22Rv1 (cell line): ENCODE data around the gene CCDC149.

Experiments
- CTCF ChIP-seq: fragments of 450-650 bp; IDR thresholded peaks from 2 replicates; pipeline ENCODE4 v1.5.1; 2017; ENCODE audit warnings: mild to moderate bottlenecking
- ZFX ChIP-seq: fragments of 450-650 bp; IDR thresholded peaks from 2 replicates; pipeline ENCODE4 v1.6.1; 2017; ENCODE audit warnings: antibody characterized with exemption, borderline replicate concordance

- TF ChIP-seq CTCF (no peak), ZFX (no peak)
Observed at GRCh38 chr4:24805566-24805965, 107.3 kb downstream of the CCDC149 start.
